ENCODE results near the gene F2R. TPM values are rescaled to one million over a fixed set of nuclear protein-coding genes. Genes with fewer than 3 reads are reported as not detected.
"Not testable (repeated sequence)": the region's sequence is repeated elsewhere in the genome, so short reads cannot be mapped to it uniquely, and the experiment has no call there.

F2R gene
- total and polyA plus RNA-seq, 12 donors = 3.1 to 20.9 (median 11.1) TPM

DNA sequence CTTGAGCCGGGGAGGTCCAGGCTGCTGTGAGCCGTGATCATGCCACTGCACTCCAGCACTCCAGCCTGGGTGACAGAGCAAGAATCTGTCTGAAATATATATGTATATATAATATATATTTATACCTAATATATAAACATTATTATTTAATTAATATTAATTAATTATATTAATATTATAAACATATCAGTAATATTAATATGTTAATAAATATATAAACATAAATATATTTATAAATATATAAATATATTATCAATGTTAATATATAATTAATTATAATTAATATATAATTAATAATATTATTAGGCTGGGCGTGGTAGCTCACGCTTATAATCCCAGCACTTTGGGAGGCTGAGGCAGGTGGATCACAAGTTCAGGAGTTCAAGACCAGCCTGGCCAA, 41.1 kb downstream of the F2R start:
- intact Hi-C loops (cut with DNase I) = no loop called here
- Histone ChIP-seq H3K4me3 (no peak overlapping the region), H3K27me3 (peaks cover 0 to 3% (median 0%) of the 10 kb centered on the region in 7 donors), H3K4me1 (no peaks in the 10 kb centered on the region), H3K36me3 (no peaks in the 10 kb centered on the region), H3K27ac (no peak overlapping the region), H3K9me3 (no peaks in the 10 kb centered on the region)
- 97 to 98% methylated on average over 4 of the region's 4 CpGs for WGBS, 2 donors
- TF ChIP-seq, protein P1, sequence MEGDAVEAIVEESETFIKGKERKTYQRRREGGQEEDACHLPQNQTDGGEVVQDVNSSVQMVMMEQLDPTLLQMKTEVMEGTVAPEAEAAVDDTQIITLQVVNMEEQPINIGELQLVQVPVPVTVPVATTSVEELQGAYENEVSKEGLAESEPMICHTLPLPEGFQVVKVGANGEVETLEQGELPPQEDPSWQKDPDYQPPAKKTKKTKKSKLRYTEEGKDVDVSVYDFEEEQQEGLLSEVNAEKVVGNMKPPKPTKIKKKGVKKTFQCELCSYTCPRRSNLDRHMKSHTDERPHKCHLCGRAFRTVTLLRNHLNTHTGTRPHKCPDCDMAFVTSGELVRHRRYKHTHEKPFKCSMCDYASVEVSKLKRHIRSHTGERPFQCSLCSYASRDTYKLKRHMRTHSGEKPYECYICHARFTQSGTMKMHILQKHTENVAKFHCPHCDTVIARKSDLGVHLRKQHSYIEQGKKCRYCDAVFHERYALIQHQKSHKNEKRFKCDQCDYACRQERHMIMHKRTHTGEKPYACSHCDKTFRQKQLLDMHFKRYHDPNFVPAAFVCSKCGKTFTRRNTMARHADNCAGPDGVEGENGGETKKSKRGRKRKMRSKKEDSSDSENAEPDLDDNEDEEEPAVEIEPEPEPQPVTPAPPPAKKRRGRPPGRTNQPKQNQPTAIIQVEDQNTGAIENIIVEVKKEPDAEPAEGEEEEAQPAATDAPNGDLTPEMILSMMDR (IDR thresholded peaks at IDR 0.05) = no peak
- DNase-seq (no peak), ATAC-seq (no peak)

DNA sequence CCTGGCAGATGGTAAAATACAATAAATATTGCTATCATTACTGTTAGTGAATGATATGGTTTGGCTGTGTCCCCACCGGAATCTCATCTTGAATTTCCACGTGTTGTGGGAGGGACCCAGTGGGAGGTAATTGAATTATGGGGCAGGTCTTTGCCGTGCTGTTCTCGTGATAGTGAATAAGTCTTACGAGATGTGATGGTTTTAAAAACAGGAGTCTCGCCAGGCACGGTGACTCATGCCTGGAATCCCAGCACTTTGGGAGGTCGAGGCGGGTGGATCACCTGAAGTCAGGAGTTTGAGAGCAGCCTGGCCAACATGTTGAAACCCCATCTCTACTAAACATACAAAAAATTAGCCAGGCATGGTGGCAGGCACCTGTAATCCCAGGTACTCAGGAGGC, 45.2 kb downstream of the F2R start:
- H3K27ac ChIP-seq; H3K27me3 ChIP-seq; DNase-seq; ATAC-seq; H3K4me1 ChIP-seq; H3K36me3 ChIP-seq; H3K4me3 ChIP-seq; intact Hi-C loops (cut with DNase I): not testable (repeated sequence)
- H3K9me3 ChIP-seq = peaks cover 0 to 16% (median 7%) of the 10 kb centered on the region in 11 donors
- WGBS, 2 donors = 87 to 90% methylated on average over 9 of the region's 9 CpGs

DNA sequence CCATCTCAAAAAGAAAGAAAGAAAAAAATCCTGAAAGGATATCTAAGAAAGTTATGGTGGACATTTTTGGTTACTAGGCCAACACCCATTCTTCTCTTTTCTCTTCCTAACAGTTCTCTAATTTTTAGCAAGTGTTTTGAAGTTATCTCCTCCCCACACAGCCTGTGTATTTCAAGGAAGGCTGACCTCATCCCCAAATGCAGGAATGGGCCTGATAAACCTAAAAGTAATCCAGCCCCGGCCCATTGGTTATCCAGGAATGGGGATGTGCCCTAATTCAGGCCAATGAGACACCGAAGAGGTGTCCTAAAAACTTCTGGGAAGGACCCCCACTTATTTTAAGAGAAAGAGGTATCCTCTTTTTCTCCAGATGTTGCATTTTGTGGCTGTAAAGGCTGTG, 46.6 kb downstream of the F2R start:
- Histone ChIP-seq H3K4me3 (no peak overlapping the region), H3K27ac (no peak overlapping the region), H3K4me1 (no peaks in the 10 kb centered on the region), H3K9me3 (peaks cover 0 to 16% (median 7%) of the 10 kb centered on the region in 11 donors), H3K27me3 (peaks cover 0 to 3% (median 0%) of the 10 kb centered on the region in 7 donors), H3K36me3 (no peaks in the 10 kb centered on the region)
- TF ChIP-seq, protein P1 (IDR thresholded peaks at IDR 0.05) = no peak
- no peak for DNase-seq
- 67 to 71% methylated on average over 2 of the region's 2 CpGs for WGBS, 2 donors
- no peak for ATAC-seq
- intact Hi-C loops (cut with DNase I) = no loop called here

DNA sequence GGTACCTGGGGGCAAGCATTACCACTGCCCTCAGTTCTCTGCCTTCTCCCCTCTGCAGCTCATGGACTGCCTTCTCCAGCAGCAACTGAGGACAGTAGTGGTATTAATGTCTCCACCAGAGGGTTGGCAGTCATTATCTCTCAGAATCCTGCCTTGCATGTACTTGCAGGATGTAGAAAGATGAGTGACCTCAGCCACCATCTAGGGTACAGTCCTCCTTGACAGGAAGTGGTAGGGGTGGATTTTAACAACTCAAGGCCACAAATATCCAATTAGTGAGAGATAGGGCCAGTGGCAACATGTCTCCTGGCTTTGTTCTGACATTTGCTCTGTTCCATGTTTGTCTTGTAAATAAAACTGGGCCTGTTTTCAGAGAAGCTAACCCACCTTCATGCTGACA, 47.2 kb downstream of the F2R start:
- intact Hi-C loops (cut with DNase I) = no loop called here
- no peak for ATAC-seq
- Histone ChIP-seq H3K9me3 (peaks cover 0 to 16% (median 7%) of the 10 kb centered on the region in 11 donors), H3K4me1 (no peaks in the 10 kb centered on the region), H3K4me3 (no peak overlapping the region), H3K36me3 (no peaks in the 10 kb centered on the region), H3K27me3 (peaks cover 0 to 3% (median 0%) of the 10 kb centered on the region in 7 donors), H3K27ac (no peak overlapping the region)
- TF ChIP-seq, protein P1 (IDR thresholded peaks at IDR 0.05) = no peak
- DNase-seq = no peak

DNA sequence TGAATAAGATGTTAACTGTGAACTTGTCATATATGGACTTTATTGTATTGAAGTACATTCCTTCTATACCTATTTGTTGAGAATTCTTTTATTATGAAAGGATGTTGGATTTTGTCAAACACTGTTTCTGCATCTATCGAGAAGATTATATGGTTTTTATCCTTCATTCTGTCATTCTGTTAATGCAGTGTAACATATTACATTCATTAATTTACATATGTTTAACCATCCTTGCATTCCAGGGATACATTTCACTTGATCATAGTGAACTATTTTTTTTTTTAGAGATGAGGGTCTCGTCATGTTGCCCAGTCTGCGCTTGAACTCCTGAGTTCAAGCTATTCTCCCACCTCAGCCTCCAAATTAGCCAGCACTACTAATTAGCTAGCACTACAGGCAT, 48.4 kb downstream of the F2R start:
- H3K27ac ChIP-seq = no peak overlapping the region
- ATAC-seq = no peak
- WGBS, 2 donors = 60 to 77% methylated on average over 3 of the region's 3 CpGs
- peaks cover 0 to 3% (median 0%) of the 10 kb centered on the region in 7 donors for H3K27me3 ChIP-seq
- H3K9me3 ChIP-seq = peaks cover 0 to 16% (median 7%) of the 10 kb centered on the region in 11 donors
- TF ChIP-seq, protein P1 (IDR thresholded peaks at IDR 0.05) = no peak
- H3K36me3 ChIP-seq = no peaks in the 10 kb centered on the region
- intact Hi-C loops (cut with DNase I) = no loop called here
- H3K4me1 ChIP-seq = no peaks in the 10 kb centered on the region
- no peak for DNase-seq
- H3K4me3 ChIP-seq = no peak overlapping the region

All from heart right ventricle (tissue), 16 donors.